Measurements from ENCODE around the gene PRF1.

Gene PRF1

DNA sequence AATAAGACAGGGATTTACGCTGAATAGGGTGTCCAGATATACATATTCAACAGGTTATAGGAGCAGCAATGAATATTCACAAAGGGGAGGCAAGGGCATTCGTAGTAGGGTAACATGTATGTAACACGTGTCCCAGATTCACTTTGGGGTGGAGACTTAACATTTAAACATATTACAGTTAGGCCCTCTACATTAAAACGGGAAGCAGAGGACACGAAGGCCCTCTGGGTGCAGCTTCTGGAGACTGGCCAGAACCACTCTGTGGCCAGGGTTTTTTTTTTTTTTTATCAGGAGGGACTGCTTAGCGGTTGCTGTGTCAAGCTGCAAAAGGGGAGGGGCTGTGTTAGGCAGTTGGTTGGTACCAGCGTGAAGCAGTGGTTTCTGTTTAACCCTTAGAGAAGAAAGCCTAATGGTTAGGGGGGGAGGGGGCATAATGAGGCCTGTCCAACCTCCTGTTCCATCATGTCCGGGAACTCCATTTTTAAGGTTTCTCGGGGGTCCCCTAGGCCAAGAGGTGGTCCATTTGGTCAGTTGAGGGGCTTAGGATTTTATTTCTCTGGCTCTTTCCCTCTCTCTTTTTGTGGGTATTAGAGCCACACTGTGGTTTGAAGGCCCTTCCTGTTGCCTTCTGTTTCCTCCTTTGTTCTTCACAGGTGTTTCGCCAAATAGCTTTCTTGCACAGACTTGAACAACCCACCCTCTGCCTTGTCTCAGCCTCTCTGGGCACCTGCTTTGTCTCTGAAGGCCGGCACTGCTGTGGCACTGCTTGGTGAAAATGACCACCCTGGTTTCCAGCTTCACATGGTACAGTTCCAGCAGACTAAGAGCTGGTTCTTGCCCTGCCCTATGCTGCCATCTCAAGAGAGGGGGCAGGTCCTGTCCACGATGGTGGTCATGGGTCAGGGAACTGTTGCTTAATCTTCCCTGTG, 26.4 kb downstream of the PRF1 start:
- peak; percentile 63 for DNase-seq

DNA sequence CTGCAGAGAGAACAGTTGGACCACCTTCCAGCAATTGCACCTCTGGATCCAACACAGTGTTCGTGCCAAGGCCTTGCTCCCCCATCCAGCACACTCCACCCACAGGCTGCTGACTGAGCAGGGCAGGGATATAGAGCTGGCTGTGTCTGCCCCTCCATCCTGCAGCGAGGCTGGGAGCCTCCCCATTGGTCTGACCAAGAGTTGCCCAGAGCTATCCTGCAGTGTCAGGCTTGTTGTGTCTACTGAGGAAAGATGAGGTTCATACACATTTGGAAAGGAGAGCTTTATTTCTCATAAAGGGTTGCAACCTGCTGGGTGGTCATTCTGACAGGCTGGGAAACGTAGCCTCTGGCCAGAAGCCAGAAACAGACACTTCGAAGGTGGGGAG, 27.1 kb downstream of the PRF1 start:
- no peak for DNase-seq

- DNase-seq, result no peak
Measured at GRCh38 chr10:70573599-70574506, 28.7 kb downstream of the PRF1 start.

DNA sequence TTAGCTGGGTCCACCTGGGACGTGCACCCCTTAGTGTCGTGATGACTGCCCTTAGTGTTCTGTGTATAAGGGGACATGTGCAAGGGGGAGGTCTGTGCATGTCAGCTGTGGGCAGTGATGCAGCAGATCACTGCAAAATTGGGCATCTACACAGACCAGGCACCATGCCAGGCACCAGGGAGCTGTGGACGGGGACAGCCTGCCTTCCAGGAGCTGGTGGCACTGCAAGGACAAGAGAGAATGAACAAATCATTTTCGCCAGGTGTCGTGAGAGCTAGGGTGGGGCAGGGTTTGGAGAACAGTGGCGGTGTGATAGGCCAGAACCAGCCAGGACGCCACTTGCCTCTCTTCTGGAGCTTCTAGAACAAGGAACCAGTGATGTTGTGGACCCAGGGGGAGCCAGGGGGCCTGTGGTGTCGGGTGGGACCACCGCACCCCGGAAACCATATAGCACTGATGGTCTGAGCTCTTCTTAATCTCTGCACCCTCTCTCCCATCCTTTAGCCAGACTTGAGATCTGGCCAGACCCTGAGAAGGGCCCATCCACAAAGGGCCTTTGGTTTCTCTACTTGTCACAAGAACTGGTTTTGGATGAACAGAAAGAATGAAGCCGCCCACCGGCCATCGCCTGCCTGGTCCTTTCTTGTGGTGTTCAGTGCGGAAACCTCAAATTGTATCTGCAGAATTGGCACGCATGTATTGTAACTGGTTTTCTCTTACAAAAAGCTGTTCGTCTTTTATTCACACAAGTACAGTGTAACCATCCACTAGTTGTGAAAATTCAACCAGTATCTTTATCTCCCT, 30.7 kb downstream of the PRF1 start:
- no peak for DNase-seq

- no peak for DNase-seq
Measured at GRCh38 chr10:70571236-70571635, 31.3 kb downstream of the PRF1 start.

GRCh38 chr10:70568781-70569495, 33.6 kb downstream of the PRF1 start:
- no peak for DNase-seq

- DNase-seq, result no peak
Measured at GRCh38 chr10:70568113-70568512, 34.4 kb downstream of the PRF1 start.

GRCh38 chr10:70567603-70568002, 34.9 kb downstream of the PRF1 start:
- no peak for DNase-seq

DNA sequence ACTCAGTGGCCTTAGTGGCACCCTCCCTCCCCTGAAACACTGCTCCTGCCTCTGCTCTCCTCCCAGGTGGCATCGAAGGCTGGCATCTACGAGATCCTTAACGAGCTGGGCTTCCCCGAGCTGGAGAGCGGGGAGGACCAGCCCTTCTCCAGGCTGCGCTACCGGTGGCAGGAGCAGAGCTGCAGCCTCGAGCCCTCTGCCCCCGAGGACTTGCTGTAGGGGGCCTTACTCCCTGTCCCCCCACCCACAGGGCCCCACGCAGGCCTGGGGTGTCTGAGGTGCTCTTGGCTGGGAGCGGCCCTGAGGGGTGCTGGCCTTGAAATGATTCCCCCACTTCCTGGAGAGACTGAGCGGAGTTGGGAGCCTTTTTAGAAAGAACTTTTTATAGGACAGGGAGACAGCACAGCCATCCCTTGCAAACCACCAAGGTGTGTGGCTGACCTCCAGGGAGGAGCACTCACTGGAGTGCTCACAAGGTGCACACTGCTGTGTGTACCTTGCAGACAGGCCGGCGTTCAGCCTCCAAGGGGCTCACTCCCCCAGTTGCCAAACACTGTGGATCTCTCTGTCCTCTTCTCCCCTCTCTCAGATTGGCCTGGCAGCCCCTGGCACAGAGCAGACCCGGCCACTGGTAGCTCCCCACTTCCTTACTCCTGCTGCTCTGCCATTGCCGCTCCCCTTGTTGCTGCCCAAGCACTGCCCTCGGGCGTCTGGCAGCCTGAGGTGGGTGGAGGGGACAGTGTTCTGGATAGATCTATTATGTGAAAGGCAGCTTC, 35.8 kb downstream of the PRF1 start:
- no peak for DNase-seq

- no peak for DNase-seq
Measured at GRCh38 chr10:70565556-70566514, 36.7 kb downstream of the PRF1 start.

GRCh38 chr10:70564901-70565351, 37.6 kb downstream of the PRF1 start:
- no peak for DNase-seq

- DNase-seq, result no peak
Measured at GRCh38 chr10:70564113-70564725, 38.3 kb downstream of the PRF1 start.

DNA sequence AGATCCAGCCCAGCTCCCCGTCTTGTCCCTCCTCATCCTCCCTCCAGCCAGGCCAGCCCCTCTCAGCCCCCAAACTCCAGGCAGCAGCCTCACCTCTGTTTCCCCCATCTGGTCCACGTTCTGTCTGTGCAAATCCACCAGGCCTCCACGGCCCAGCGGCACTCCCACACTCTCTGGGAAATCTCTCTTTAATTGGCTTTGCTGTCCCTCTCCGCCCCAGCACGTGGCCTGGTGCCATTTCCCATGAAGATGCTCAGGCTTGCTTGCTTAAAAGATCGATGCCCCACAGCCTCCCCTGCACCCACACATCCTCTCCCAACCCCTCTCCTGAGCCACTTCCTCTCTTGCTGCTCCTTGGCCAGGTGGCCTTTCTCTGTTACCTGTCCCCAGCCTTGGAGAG, 39.3 kb downstream of the PRF1 start:
- DNase-seq, result no peak

GRCh38 chr10:70562036-70562755, 40.3 kb downstream of the PRF1 start:
- DNase-seq, result no peak

DNA sequence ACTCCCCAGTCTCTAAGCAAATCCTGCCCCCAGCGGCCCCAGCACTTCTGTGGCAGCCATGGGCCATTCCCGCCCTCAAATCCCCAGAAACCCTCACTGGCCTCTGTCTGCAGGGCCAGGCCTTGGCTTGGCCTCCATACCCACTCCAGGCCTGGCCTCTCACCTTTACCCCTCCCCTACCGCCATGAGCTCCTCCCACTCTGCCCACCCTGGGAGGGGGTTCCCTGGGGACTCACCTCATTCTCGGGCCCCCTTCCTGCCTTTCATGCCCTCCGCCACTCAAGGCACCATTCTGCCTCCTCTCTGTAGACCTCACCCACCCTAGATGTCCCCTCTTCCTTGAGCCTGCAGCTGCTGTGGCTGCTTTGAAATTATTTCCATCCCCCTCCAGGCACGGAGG, 41.0 kb downstream of the PRF1 start:
- no peak for DNase-seq

DNA sequence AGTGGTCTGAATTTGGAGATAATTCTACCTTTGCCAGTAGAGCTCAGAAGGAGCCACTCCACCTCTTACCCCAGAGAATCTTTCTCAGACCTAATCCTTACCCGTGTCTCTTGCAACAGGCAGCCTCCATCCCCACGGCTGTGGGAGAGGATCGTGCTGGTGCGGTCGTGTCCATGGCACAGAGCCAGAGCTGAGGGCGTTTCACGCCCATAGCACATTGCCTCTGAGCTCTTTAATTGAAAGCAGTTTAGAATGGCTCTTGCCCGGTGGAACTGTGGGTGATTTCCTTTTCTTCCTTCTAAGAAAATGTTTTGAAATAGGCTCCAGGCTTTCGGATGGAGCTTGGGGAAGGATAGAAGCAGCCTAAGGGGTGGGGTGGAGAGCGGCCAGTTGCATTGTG, 41.5 kb downstream of the PRF1 start:
- no peak for DNase-seq

GRCh38 chr10:70560511-70560941, 42.0 kb downstream of the PRF1 start:
- DNase-seq, result no peak

DNA sequence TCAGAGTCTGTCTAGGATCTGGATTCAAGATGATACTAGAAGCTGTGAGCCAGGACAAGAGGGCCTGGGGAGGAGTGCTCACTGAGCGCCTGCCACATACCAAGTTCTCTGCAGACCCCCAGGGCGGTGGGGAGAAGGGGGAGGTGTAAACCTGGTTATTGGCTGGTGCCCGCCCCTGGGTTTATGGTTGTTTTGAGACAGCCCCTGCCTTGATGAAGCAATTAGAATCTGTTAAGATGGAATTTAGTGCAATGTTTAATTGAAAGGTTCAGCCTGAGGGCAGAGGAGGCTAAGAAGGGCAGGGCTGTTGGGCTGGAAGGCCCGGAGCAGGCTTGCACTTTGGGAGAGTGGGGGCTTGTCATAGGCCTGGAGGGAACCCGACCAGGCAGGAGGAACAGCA, 42.7 kb downstream of the PRF1 start:
- DNase-seq, result no peak
